Activated CD8-positive, alpha-beta T cell treated with anti-CD3 and anti-CD28 coated beads, Interleukin-2, amount 10 ng/mL, durations not matched to agents 7 days and 5 days (primary cell): Measurements from ENCODE around the gene RRP15. TPM values are rescaled to one million over a fixed set of nuclear protein-coding genes. Genes with fewer than 3 reads are reported as not detected.

Experiments used
- ATAC-seq: fragments of 150-1000 bp; cut with Tn5 transposase; one replicate; pipeline ENCODE4 v1.10.0; 2021; ENCODE audit warnings: moderate library complexity
- CTCF ChIA-PET: fragments of 350-600 bp; sonication (Branson Sonifier 250); formaldehyde crosslinking; loops from one replicate; lab custom pipeline; 2021; ENCODE audit warnings: antibody characterized with exemption; lab: Charles Lee
- POLR2A ChIA-PET: fragments of 350-600 bp; sonication (Branson Sonifier 250); formaldehyde crosslinking; loops from one replicate; lab custom pipeline; 2021; ENCODE audit warnings: antibody characterized with exemption; lab: Charles Lee
- DNase-seq: peaks from one replicate; pipeline ENCODE4 v3.0.0-alpha.2; 2020
- H3K27ac Mint-ChIP-seq: one replicate; pipeline ENCODE4 v1.8.0; 2021; ENCODE audit warnings: mild to moderate bottlenecking, mixed read lengths
- H3K27me3 Mint-ChIP-seq: one replicate; pipeline ENCODE4 v1.8.0; 2021; ENCODE audit warnings: low read depth, mixed read lengths
- H3K36me3 Mint-ChIP-seq: one replicate; pipeline ENCODE4 v1.8.0; 2021; ENCODE audit warnings: low read depth, mixed read lengths
- H3K4me1 Mint-ChIP-seq: one replicate; pipeline ENCODE4 v1.8.0; 2021; ENCODE audit warnings: low read depth, mixed read lengths
- H3K4me3 Mint-ChIP-seq: one replicate; pipeline ENCODE4 v1.8.0; 2021; ENCODE audit warnings: mild to moderate bottlenecking, mixed read lengths
- H3K9me3 Mint-ChIP-seq: one replicate; pipeline ENCODE4 v1.8.0; 2022; ENCODE audit warnings: mixed read lengths; ENCODE audit not compliant: insufficient read depth
- total RNA-seq, 2 experiments: library from RNA; stranded (reverse); gene quantifications; one replicate each; pipeline ENCODE4 v1.2.3, GENCODE V29; 2021

The RRP15 gene
- total RNA-seq, 2 experiments from 2014 or later: 13.4 to 15.7 TPM

- POLR2A ChIA-PET: no interaction called here
- Mint-ChIP-seq H3K4me1 (no peaks in the 10 kb centered on the region), H3K36me3 (peaks cover 5% of the 10 kb centered on the region), H3K4me3 (no peak overlapping the region), H3K9me3 (no peaks in the 10 kb centered on the region), H3K27me3 (no peaks in the 10 kb centered on the region), H3K27ac (no peak overlapping the region)
- ATAC-seq (no peak), DNase-seq (no peak)
- CTCF ChIA-PET: no interaction called here
These were observed 12.8 kb downstream of the RRP15 start for GRCh38 chr1:218297867-218298266.

- H3K27ac Mint-ChIP-seq: no peak overlapping the region
- ATAC-seq: no peak
- DNase-seq: no peak
- H3K27me3 Mint-ChIP-seq: no peaks in the 10 kb centered on the region
- peaks cover 5% of the 10 kb centered on the region for H3K36me3 Mint-ChIP-seq
- H3K4me1 Mint-ChIP-seq: no peaks in the 10 kb centered on the region
- no peak overlapping the region for H3K4me3 Mint-ChIP-seq
- POLR2A ChIA-PET: no interaction called here
- CTCF ChIA-PET: interaction anchor here (1.1 to 1.4 kb wide), 4 partner anchors 10 to 869 kb away, joined by 3 to 8 read pairs (median 5); partner anchors contain the start of gene RRP15
- no peaks in the 10 kb centered on the region for H3K9me3 Mint-ChIP-seq
These were observed 13.3 kb downstream of the RRP15 start for GRCh38 chr1:218298398-218298797.

GRCh38 chr1:218299416-218299815 is 14.3 kb downstream of the RRP15 start:
- no peaks in the 10 kb centered on the region for H3K9me3 Mint-ChIP-seq
- ATAC-seq (no peak), DNase-seq (no peak)
- ChIA-PET POLR2A (interaction anchor here (0.7 kb wide), 1 partner anchor 1501 kb away, joined by 3 read pairs; no protein-coding TSS in a partner anchor), CTCF (interaction anchor here (1.0 to 1.5 kb wide), 7 partner anchors 11 to 868 kb away, joined by 3 to 8 read pairs (median 4); partner anchors contain the start of gene RRP15)
- no peaks in the 10 kb centered on the region for H3K27me3 Mint-ChIP-seq
- H3K4me3 Mint-ChIP-seq: no peak overlapping the region
- H3K4me1 Mint-ChIP-seq: no peaks in the 10 kb centered on the region
- H3K27ac Mint-ChIP-seq: no peak overlapping the region
- peaks cover 3% of the 10 kb centered on the region for H3K36me3 Mint-ChIP-seq

- no peak for DNase-seq
- Mint-ChIP-seq H3K27ac (no peak overlapping the region), H3K4me1 (no peaks in the 10 kb centered on the region), H3K4me3 (no peak overlapping the region), H3K27me3 (no peaks in the 10 kb centered on the region), H3K36me3 (peaks cover 3% of the 10 kb centered on the region), H3K9me3 (no peaks in the 10 kb centered on the region)
- CTCF ChIA-PET: interaction anchor here (0.7 kb wide), 1 partner anchor 29 kb away, joined by 3 read pairs; no protein-coding TSS in a partner anchor
- ATAC-seq: no peak
- POLR2A ChIA-PET: interaction anchor here (1.1 kb wide), 1 partner anchor 16 kb away, joined by 3 read pairs; the partner anchor contains the start of gene RRP15
These were observed 16.1 kb downstream of the RRP15 start for GRCh38 chr1:218301217-218301616.

- Mint-ChIP-seq H3K4me1 (no peaks in the 10 kb centered on the region), H3K9me3 (no peaks in the 10 kb centered on the region), H3K36me3 (peaks cover 4% of the 10 kb centered on the region), H3K4me3 (no peak overlapping the region), H3K27me3 (no peaks in the 10 kb centered on the region), H3K27ac (no peak overlapping the region)
- DNase-seq: no peak
- ChIA-PET POLR2A (no interaction called here), CTCF (interaction anchor here (1.0 kb wide), 1 partner anchor 13 kb away, joined by 4 read pairs; no protein-coding TSS in a partner anchor)
- no peak for ATAC-seq
These were observed 17.1 kb downstream of the RRP15 start for GRCh38 chr1:218302155-218302554.

- Mint-ChIP-seq H3K27ac (no peak overlapping the region), H3K27me3 (no peaks in the 10 kb centered on the region), H3K9me3 (no peaks in the 10 kb centered on the region), H3K4me3 (no peak overlapping the region), H3K4me1 (no peaks in the 10 kb centered on the region), H3K36me3 (peaks cover 8% of the 10 kb centered on the region)
- DNase-seq (no peak), ATAC-seq (no peak)
- CTCF ChIA-PET: interaction anchor here (1.2 to 1.4 kb wide), 3 partner anchors 22 to 43 kb away, joined by 3 to 4 read pairs (median 4); no protein-coding TSS in a partner anchor
- POLR2A ChIA-PET: no interaction called here
These were observed 18.2 kb downstream of the RRP15 start for GRCh38 chr1:218303176-218303879.

- DNase-seq (no peak), ATAC-seq (no peak)
- Mint-ChIP-seq H3K9me3 (no peaks in the 10 kb centered on the region), H3K27ac (no peak overlapping the region), H3K4me1 (no peaks in the 10 kb centered on the region), H3K27me3 (no peaks in the 10 kb centered on the region), H3K36me3 (peaks cover 15% of the 10 kb centered on the region), H3K4me3 (no peak overlapping the region)
- CTCF ChIA-PET: interaction anchor here (1.1 to 1.4 kb wide), 3 partner anchors 19 to 25 kb away, joined by 3 to 4 read pairs (median 4); partner anchors contain the start of gene RRP15
- POLR2A ChIA-PET: no interaction called here
These were observed 19.4 kb downstream of the RRP15 start for GRCh38 chr1:218304281-218305039.

- ATAC-seq (no peak), DNase-seq (no peak)
- Mint-ChIP-seq H3K9me3 (no peaks in the 10 kb centered on the region), H3K4me1 (no peaks in the 10 kb centered on the region), H3K27ac (no peak overlapping the region), H3K4me3 (no peak overlapping the region), H3K27me3 (no peaks in the 10 kb centered on the region), H3K36me3 (peaks cover 21% of the 10 kb centered on the region)
- CTCF ChIA-PET: interaction anchor here (1.1 kb wide), 1 partner anchor 20 kb away, joined by 4 read pairs; the partner anchor contains the start of gene RRP15
- POLR2A ChIA-PET: no interaction called here
These were observed 20.5 kb downstream of the RRP15 start for GRCh38 chr1:218305472-218306064.

- CTCF ChIA-PET: no interaction called here
- POLR2A ChIA-PET: no interaction called here
- ATAC-seq: no peak
- Mint-ChIP-seq H3K27ac (no peak overlapping the region), H3K4me3 (no peak overlapping the region), H3K4me1 (no peaks in the 10 kb centered on the region), H3K27me3 (no peaks in the 10 kb centered on the region), H3K36me3 (peaks cover 21% of the 10 kb centered on the region), H3K9me3 (no peaks in the 10 kb centered on the region)
- no peak for DNase-seq
These were observed 27.4 kb downstream of the RRP15 start for GRCh38 chr1:218312509-218312908.

- peaks cover 15% of the 10 kb centered on the region for H3K36me3 Mint-ChIP-seq
- H3K27me3 Mint-ChIP-seq: no peaks in the 10 kb centered on the region
- H3K4me3 Mint-ChIP-seq: no peak overlapping the region
- no peak overlapping the region for H3K27ac Mint-ChIP-seq
- H3K9me3 Mint-ChIP-seq: no peaks in the 10 kb centered on the region
- no peaks in the 10 kb centered on the region for H3K4me1 Mint-ChIP-seq
- DNase-seq (no peak), ATAC-seq (no peak)
- ChIA-PET CTCF (no interaction called here), POLR2A (no interaction called here)
These were observed 29.2 kb downstream of the RRP15 start for GRCh38 chr1:218314316-218314715.

GRCh38 chr1:218315638-218316037 is 30.5 kb downstream of the RRP15 start:
- Mint-ChIP-seq H3K27ac (no peak overlapping the region), H3K4me3 (no peak overlapping the region), H3K9me3 (no peaks in the 10 kb centered on the region), H3K4me1 (no peaks in the 10 kb centered on the region), H3K36me3 (peaks cover 12% of the 10 kb centered on the region), H3K27me3 (no peaks in the 10 kb centered on the region)
- ATAC-seq (no peak), DNase-seq (no peak)
- CTCF ChIA-PET: no interaction called here
- POLR2A ChIA-PET: no interaction called here
